ENCODE results near the gene GOLIM4. TPM values are rescaled to one million over a fixed set of nuclear protein-coding genes. Genes with fewer than 3 reads are reported as not detected.
"Not testable (repeated sequence)": the region's sequence is repeated elsewhere in the genome, so short reads cannot be mapped to it uniquely, and the experiment has no call there.

The GOLIM4 gene
- total and polyA plus RNA-seq, 5 donors from 2014 or later, result 0.67 TPM; not detected in 4

- no peaks in the 10 kb centered on the region for H3K9me3 ChIP-seq (ENCODE audit: control insufficient read depth in 2 of 2, low read length in 2 of 2)
- no peaks in the 10 kb centered on the region for H3K36me3 ChIP-seq (ENCODE audit: control insufficient read depth, insufficient read depth, low read length)
- no peak overlapping the region for H3K4me3 Mint-ChIP-seq
- no peaks in the 10 kb centered on the region for H3K4me1 ChIP-seq (ENCODE audit: control insufficient read depth, insufficient read depth, low read length, poor library complexity, severe bottlenecking)
- H3K27ac ChIP-seq (ENCODE audit: insufficient read depth, low read length, poor library complexity, severe bottlenecking), result no peak overlapping the region
- H3K4me1 Mint-ChIP-seq, result no peaks in the 10 kb centered on the region
- ATAC-seq (ENCODE audit: low read depth in 2 of 2) (no peak), DNase-seq (peak in 1 of 3 donors; percentile 5)
- H3K27ac Mint-ChIP-seq, result no peak overlapping the region
- H3K27me3 ChIP-seq (ENCODE audit: control insufficient read depth, insufficient read depth, low read length), result no peaks in the 10 kb centered on the region
- no peaks in the 10 kb centered on the region for H3K27me3 Mint-ChIP-seq
- no peaks in the 10 kb centered on the region for H3K36me3 Mint-ChIP-seq
- H3K4me3 ChIP-seq (ENCODE audit: low read depth, low read length), result no peak overlapping the region
- peaks cover 0 to 3% (median 2%) of the 10 kb centered on the region in 7 donors for H3K9me3 Mint-ChIP-seq
These were observed 71.2 kb downstream of the GOLIM4 start for GRCh38 chr3:168024537-168024941.

- Mint-ChIP-seq H3K27me3 (no peaks in the 10 kb centered on the region), H3K4me1 (no peaks in the 10 kb centered on the region), H3K9me3 (peaks cover 0 to 10% (median 2%) of the 10 kb centered on the region in 7 donors), H3K4me3 (no peak overlapping the region), H3K27ac (no peak overlapping the region), H3K36me3 (no peaks in the 10 kb centered on the region)
- no peak overlapping the region for H3K4me3 ChIP-seq (ENCODE audit: low read depth, low read length)
- DNase-seq (no peak), ATAC-seq (ENCODE audit: low read depth in 2 of 2) (no peak)
- no peaks in the 10 kb centered on the region for H3K9me3 ChIP-seq (ENCODE audit: control insufficient read depth in 2 of 2, low read length in 2 of 2)
- H3K4me1 ChIP-seq (ENCODE audit: control insufficient read depth, insufficient read depth, low read length, poor library complexity, severe bottlenecking), result no peaks in the 10 kb centered on the region
- H3K36me3 ChIP-seq (ENCODE audit: control insufficient read depth, insufficient read depth, low read length), result no peaks in the 10 kb centered on the region
- H3K27me3 ChIP-seq (ENCODE audit: control insufficient read depth, insufficient read depth, low read length), result no peaks in the 10 kb centered on the region
- H3K27ac ChIP-seq (ENCODE audit: insufficient read depth, low read length, poor library complexity, severe bottlenecking), result no peak overlapping the region
These were observed 73.8 kb downstream of the GOLIM4 start for GRCh38 chr3:168021737-168022450.

GRCh38 chr3:168011280-168011679 is 84.4 kb downstream of the GOLIM4 start:
- H3K4me1 Mint-ChIP-seq, result not testable (repeated sequence)

GRCh38 chr3:168006584-168006983 is 89.1 kb downstream of the GOLIM4 start:
- Mint-ChIP-seq H3K4me3 (no peak overlapping the region), H3K36me3 (no peaks in the 10 kb centered on the region), H3K4me1 (no peaks in the 10 kb centered on the region), H3K9me3 (peaks cover 0 to 8% (median 4%) of the 10 kb centered on the region in 7 donors), H3K27me3 (no peaks in the 10 kb centered on the region), H3K27ac (no peak overlapping the region)
- no peak overlapping the region for H3K27ac ChIP-seq (ENCODE audit: insufficient read depth, low read length, poor library complexity, severe bottlenecking)
- H3K4me1 ChIP-seq (ENCODE audit: control insufficient read depth, insufficient read depth, low read length, poor library complexity, severe bottlenecking), result no peaks in the 10 kb centered on the region
- no peak overlapping the region for H3K4me3 ChIP-seq (ENCODE audit: low read depth, low read length)
- H3K36me3 ChIP-seq (ENCODE audit: control insufficient read depth, insufficient read depth, low read length), result no peaks in the 10 kb centered on the region
- H3K27me3 ChIP-seq (ENCODE audit: control insufficient read depth, insufficient read depth, low read length), result no peaks in the 10 kb centered on the region
- no peak for ATAC-seq (ENCODE audit: low read depth in 2 of 2)
- H3K9me3 ChIP-seq (ENCODE audit: control insufficient read depth in 2 of 2, low read length in 2 of 2), result no peaks in the 10 kb centered on the region
- no peak for DNase-seq

More at GRCh38 chr3:168011280-168011679, 84.4 kb downstream of the GOLIM4 start:
- H3K27me3 Mint-ChIP-seq; H3K36me3 Mint-ChIP-seq; DNase-seq; H3K9me3 Mint-ChIP-seq; H3K9me3 ChIP-seq (ENCODE audit: control insufficient read depth in 2 of 2, low read length in 2 of 2); H3K27ac ChIP-seq (ENCODE audit: insufficient read depth, low read length, poor library complexity, severe bottlenecking); H3K4me1 ChIP-seq (ENCODE audit: control insufficient read depth, insufficient read depth, low read length, poor library complexity, severe bottlenecking); H3K4me3 ChIP-seq (ENCODE audit: low read depth, low read length); H3K36me3 ChIP-seq (ENCODE audit: control insufficient read depth, insufficient read depth, low read length); H3K4me3 Mint-ChIP-seq; H3K27ac Mint-ChIP-seq; ATAC-seq (ENCODE audit: low read depth in 2 of 2); H3K27me3 ChIP-seq (ENCODE audit: control insufficient read depth, insufficient read depth, low read length): not testable (repeated sequence)

- Histone ChIP-seq H3K27me3 (ENCODE audit: control insufficient read depth, insufficient read depth, low read length) (no peaks in the 10 kb centered on the region), H3K27ac (ENCODE audit: insufficient read depth, low read length, poor library complexity, severe bottlenecking) (no peak overlapping the region), H3K4me3 (ENCODE audit: low read depth, low read length) (no peak overlapping the region), H3K36me3 (ENCODE audit: control insufficient read depth, insufficient read depth, low read length) (no peaks in the 10 kb centered on the region), H3K9me3 (ENCODE audit: control insufficient read depth in 2 of 2, low read length in 2 of 2) (no peaks in the 10 kb centered on the region), H3K4me1 (ENCODE audit: control insufficient read depth, insufficient read depth, low read length, poor library complexity, severe bottlenecking) (no peaks in the 10 kb centered on the region)
- DNase-seq (no peak), ATAC-seq (ENCODE audit: low read depth in 2 of 2) (no peak)
- H3K27me3 Mint-ChIP-seq, result no peaks in the 10 kb centered on the region
- no peak overlapping the region for H3K4me3 Mint-ChIP-seq
- no peaks in the 10 kb centered on the region for H3K4me1 Mint-ChIP-seq
- H3K9me3 Mint-ChIP-seq, result peaks cover 0 to 7% (median 1%) of the 10 kb centered on the region in 7 donors
- no peaks in the 10 kb centered on the region for H3K36me3 Mint-ChIP-seq
- no peak overlapping the region for H3K27ac Mint-ChIP-seq
These were observed 91.8 kb downstream of the GOLIM4 start for GRCh38 chr3:168003911-168004310.

- no peaks in the 10 kb centered on the region for H3K36me3 ChIP-seq (ENCODE audit: control insufficient read depth, insufficient read depth, low read length)
- H3K4me1 Mint-ChIP-seq, result no peaks in the 10 kb centered on the region
- H3K9me3 ChIP-seq (ENCODE audit: control insufficient read depth in 2 of 2, low read length in 2 of 2), result no peaks in the 10 kb centered on the region
- no peak overlapping the region for H3K4me3 Mint-ChIP-seq
- H3K36me3 Mint-ChIP-seq, result no peaks in the 10 kb centered on the region
- no peak overlapping the region for H3K27ac ChIP-seq (ENCODE audit: insufficient read depth, low read length, poor library complexity, severe bottlenecking)
- H3K27ac Mint-ChIP-seq, result no peak overlapping the region
- no peaks in the 10 kb centered on the region for H3K4me1 ChIP-seq (ENCODE audit: control insufficient read depth, insufficient read depth, low read length, poor library complexity, severe bottlenecking)
- ATAC-seq (ENCODE audit: low read depth in 2 of 2) (no peak), DNase-seq (no peak)
- no peaks in the 10 kb centered on the region for H3K27me3 Mint-ChIP-seq
- H3K27me3 ChIP-seq (ENCODE audit: control insufficient read depth, insufficient read depth, low read length), result no peaks in the 10 kb centered on the region
- peaks cover 0 to 7% (median 1%) of the 10 kb centered on the region in 7 donors for H3K9me3 Mint-ChIP-seq
- no peak overlapping the region for H3K4me3 ChIP-seq (ENCODE audit: low read depth, low read length)
These were observed 92.8 kb downstream of the GOLIM4 start for GRCh38 chr3:168002786-168003368.

GRCh38 chr3:168001244-168001643 is 94.5 kb downstream of the GOLIM4 start:
- Histone ChIP-seq H3K4me1 (ENCODE audit: control insufficient read depth, insufficient read depth, low read length, poor library complexity, severe bottlenecking) (no peaks in the 10 kb centered on the region), H3K27ac (ENCODE audit: insufficient read depth, low read length, poor library complexity, severe bottlenecking) (no peak overlapping the region), H3K36me3 (ENCODE audit: control insufficient read depth, insufficient read depth, low read length) (no peaks in the 10 kb centered on the region), H3K4me3 (ENCODE audit: low read depth, low read length) (no peak overlapping the region), H3K9me3 (ENCODE audit: control insufficient read depth in 2 of 2, low read length in 2 of 2) (no peaks in the 10 kb centered on the region), H3K27me3 (ENCODE audit: control insufficient read depth, insufficient read depth, low read length) (no peaks in the 10 kb centered on the region)
- Mint-ChIP-seq H3K4me1 (no peaks in the 10 kb centered on the region), H3K27ac (no peak overlapping the region), H3K36me3 (no peaks in the 10 kb centered on the region), H3K27me3 (no peaks in the 10 kb centered on the region), H3K9me3 (peaks cover 0 to 5% (median 0%) of the 10 kb centered on the region in 7 donors), H3K4me3 (no peak overlapping the region)
- ATAC-seq (ENCODE audit: low read depth in 2 of 2), result no peak
- no peak for DNase-seq

- ATAC-seq (ENCODE audit: low read depth in 2 of 2), result no peak
- H3K27me3 Mint-ChIP-seq, result no peaks in the 10 kb centered on the region
- H3K4me3 Mint-ChIP-seq, result no peak overlapping the region
- no peak overlapping the region for H3K27ac Mint-ChIP-seq
- Histone ChIP-seq H3K4me3 (ENCODE audit: low read depth, low read length) (no peak overlapping the region), H3K27ac (ENCODE audit: insufficient read depth, low read length, poor library complexity, severe bottlenecking) (no peak overlapping the region), H3K27me3 (ENCODE audit: control insufficient read depth, insufficient read depth, low read length) (no peaks in the 10 kb centered on the region), H3K36me3 (ENCODE audit: control insufficient read depth, insufficient read depth, low read length) (no peaks in the 10 kb centered on the region), H3K4me1 (ENCODE audit: control insufficient read depth, insufficient read depth, low read length, poor library complexity, severe bottlenecking) (no peaks in the 10 kb centered on the region), H3K9me3 (ENCODE audit: control insufficient read depth in 2 of 2, low read length in 2 of 2) (no peaks in the 10 kb centered on the region)
- no peaks in the 10 kb centered on the region for H3K4me1 Mint-ChIP-seq
- peaks cover 0 to 2% (median 0%) of the 10 kb centered on the region in 7 donors for H3K9me3 Mint-ChIP-seq
- H3K36me3 Mint-ChIP-seq, result no peaks in the 10 kb centered on the region
- no peak for DNase-seq
These were observed 97.5 kb downstream of the GOLIM4 start for GRCh38 chr3:167998253-167998652.

Measured in CD4-positive, CD25-positive, alpha-beta regulatory T cell (primary cell).